Endodermal cell (in vitro differentiated cells): Measurements from ENCODE around the gene ZNF618. TPM values are rescaled to one million over a fixed set of nuclear protein-coding genes. Genes with fewer than 3 reads are reported as not detected.

Experiments used
- DNase-seq: peaks from one replicate; pipeline ENCODE4 v3.0.0-alpha.2; 2017
- H3K27ac ChIP-seq: 2 replicates; pipeline ENCODE4 v1.5.1; 2013; ENCODE audit warnings: mild to moderate bottlenecking, low read depth, low read length, moderate library complexity
- H3K27me3 ChIP-seq: 2 replicates; pipeline ENCODE4 v1.6.1; 2013; ENCODE audit warnings: mild to moderate bottlenecking, low read length, moderate library complexity; ENCODE audit not compliant: insufficient read depth, control insufficient read depth, poor library complexity, severe bottlenecking
- H3K36me3 ChIP-seq: 2 replicates; pipeline ENCODE4 v1.7.0; 2013; ENCODE audit warnings: mild to moderate bottlenecking, low read length, moderate library complexity; ENCODE audit not compliant: control insufficient read depth, insufficient read depth
- H3K4me1 ChIP-seq: one replicate; pipeline ENCODE4 v1.7.0; 2013; ENCODE audit warnings: low read length; ENCODE audit not compliant: control insufficient read depth, insufficient read depth
- H3K4me3 ChIP-seq: 2 replicates; pipeline ENCODE4 v1.5.1; 2013; ENCODE audit warnings: mild to moderate bottlenecking, low read length, moderate library complexity
- H3K9ac ChIP-seq: 2 replicates; pipeline ENCODE4 v1.6.1; 2013; ENCODE audit warnings: mild to moderate bottlenecking, low read length, moderate library complexity; ENCODE audit not compliant: poor library complexity, severe bottlenecking; ENCODE audit errors: extremely low read depth
- H3K9me3 ChIP-seq: 2 replicates; pipeline ENCODE4 v1.6.1; 2013; ENCODE audit warnings: mild to moderate bottlenecking, low read length, moderate library complexity; ENCODE audit not compliant: control insufficient read depth
- H3K27ac Mint-ChIP-seq: 2 replicates; pipeline ENCODE4 v1.8.0; 2020; ENCODE audit warnings: mixed read lengths
- H3K27me3 Mint-ChIP-seq: 2 replicates; pipeline ENCODE4 v1.8.0; 2021; ENCODE audit warnings: mild to moderate bottlenecking, mixed read lengths; ENCODE audit not compliant: insufficient read depth
- H3K36me3 Mint-ChIP-seq: 2 replicates; pipeline ENCODE4 v1.8.0; 2020; ENCODE audit warnings: low read depth, mixed read lengths
- H3K4me1 Mint-ChIP-seq: 2 replicates; pipeline ENCODE4 v1.8.0; 2020; ENCODE audit warnings: mixed read lengths
- H3K4me3 Mint-ChIP-seq: 2 replicates; pipeline ENCODE4 v1.8.0; 2020; ENCODE audit warnings: mild to moderate bottlenecking, moderate library complexity, mixed read lengths
- H3K9me3 Mint-ChIP-seq: 2 replicates; pipeline ENCODE4 v1.8.0; 2020; ENCODE audit warnings: mild to moderate bottlenecking, mixed read lengths
- CTCF ChIP-seq: fragments of 200-600 bp; sonication (generic); conservative IDR thresholded peaks from 2 replicates; pipeline ENCODE4 v1.5.0; 2021; ENCODE audit warnings: antibody characterized with exemption, mild to moderate bottlenecking
- WGBS, 2 experiments: methylation state at CpG; one replicate each; pipeline versions ENCODE4 v1.1.5 to v1.1.7; 2013; ENCODE audit warnings: missing lambda C conversion rate in 2 of 2, mixed read lengths in 1 of 2; ENCODE audit not compliant: insufficient coverage in 1 of 2, insufficient read length in 1 of 2; 5-methylcytosine and 5-hydroxymethylcytosine counted together
- total RNA-seq, 2 donors: library from RNA; stranded (reverse); fragmentation: NEBNext Ultra II Directional in 1 of 2; extraction: Animal tissue kit (Norgen Biotek cat#: 25700) in 1 of 2; gene quantifications; 2 replicates in 1 of 2; 3 replicates in 1 of 2; pipeline ENCODE4 v1.2.1, GENCODE V29; 2021

The ZNF618 gene
- total RNA-seq, 2 donors from 2014 or later: 34.5 to 37.5 TPM

GRCh38 chr9:114012126-114012525 lies 136.0 kb downstream of the ZNF618 start:
- Mint-ChIP-seq H3K36me3 (peaks cover 74% of the 10 kb centered on the region), H3K4me1 (no peaks in the 10 kb centered on the region), H3K4me3 (no peak overlapping the region), H3K27me3 (no peaks in the 10 kb centered on the region), H3K9me3 (no peaks in the 10 kb centered on the region), H3K27ac (no peak overlapping the region)
- DNase-seq: no peak
- 80 to 93% methylated on average over 1 to 2 of the region's 2 CpGs for WGBS, 2 experiments
- no peak overlapping the region for H3K27ac ChIP-seq
- peaks cover 11% of the 10 kb centered on the region for H3K9me3 ChIP-seq
- no peaks in the 10 kb centered on the region for H3K4me1 ChIP-seq
- TF ChIP-seq CTCF: no peak
- H3K27me3 ChIP-seq: no peaks in the 10 kb centered on the region
- H3K4me3 ChIP-seq: no peak overlapping the region
- H3K36me3 ChIP-seq: peaks cover 51% of the 10 kb centered on the region
- no peak overlapping the region for H3K9ac ChIP-seq

GRCh38 chr9:114014044-114014443 lies 137.9 kb downstream of the ZNF618 start:
- Histone ChIP-seq H3K27me3 (no peaks in the 10 kb centered on the region), H3K36me3 (peaks cover 64% of the 10 kb centered on the region), H3K27ac (no peak overlapping the region), H3K9ac (no peak overlapping the region), H3K9me3 (peaks cover 11% of the 10 kb centered on the region), H3K4me3 (no peak overlapping the region), H3K4me1 (no peaks in the 10 kb centered on the region)
- no peaks in the 10 kb centered on the region for H3K27me3 Mint-ChIP-seq
- no peaks in the 10 kb centered on the region for H3K4me1 Mint-ChIP-seq
- peaks cover 76% of the 10 kb centered on the region for H3K36me3 Mint-ChIP-seq
- no peak for DNase-seq
- no peaks in the 10 kb centered on the region for H3K9me3 Mint-ChIP-seq
- no peak for TF ChIP-seq CTCF
- H3K4me3 Mint-ChIP-seq: no peak overlapping the region
- no peak overlapping the region for H3K27ac Mint-ChIP-seq

GRCh38 chr9:114015607-114016006 lies 139.5 kb downstream of the ZNF618 start:
- WGBS, 2 experiments: 90 to 100% methylated on average over 2 of the region's 2 CpGs
- Histone ChIP-seq H3K9ac (no peak overlapping the region), H3K27me3 (no peaks in the 10 kb centered on the region), H3K4me1 (no peaks in the 10 kb centered on the region), H3K27ac (no peak overlapping the region), H3K36me3 (peaks cover 73% of the 10 kb centered on the region), H3K9me3 (peaks cover 18% of the 10 kb centered on the region), H3K4me3 (no peak overlapping the region)
- no peaks in the 10 kb centered on the region for H3K27me3 Mint-ChIP-seq
- H3K4me1 Mint-ChIP-seq: no peaks in the 10 kb centered on the region
- peaks cover 75% of the 10 kb centered on the region for H3K36me3 Mint-ChIP-seq
- H3K9me3 Mint-ChIP-seq: no peaks in the 10 kb centered on the region
- H3K4me3 Mint-ChIP-seq: no peak overlapping the region
- no peak overlapping the region for H3K27ac Mint-ChIP-seq
- no peak for TF ChIP-seq CTCF
- DNase-seq: no peak
